Activated T-cell treated with anti-CD3 and anti-CD28 coated beads, Interleukin-2, amount 50 U/mL, for 24 hours (primary cell): ENCODE results near the gene EMC9.

Experiments used
- DNase-seq: peaks from one replicate; pipeline ENCODE4 v3.0.0-alpha.2; 2020
- H3K27ac Mint-ChIP-seq: 2 replicates; pipeline ENCODE4 v1.8.0; 2020; ENCODE audit warnings: mild to moderate bottlenecking, mixed read lengths
- H3K27me3 Mint-ChIP-seq: 2 replicates; pipeline ENCODE4 v1.8.0; 2020; ENCODE audit warnings: mixed read lengths
- H3K36me3 Mint-ChIP-seq: 2 replicates; pipeline ENCODE4 v1.8.0; 2020; ENCODE audit warnings: low read depth, mixed read lengths
- H3K4me1 Mint-ChIP-seq: 2 replicates; pipeline ENCODE4 v1.8.0; 2020; ENCODE audit warnings: low read depth, mixed read lengths
- H3K4me3 Mint-ChIP-seq: 2 replicates; pipeline ENCODE4 v1.8.0; 2020; ENCODE audit warnings: mild to moderate bottlenecking, moderate library complexity, mixed read lengths
- H3K9me3 Mint-ChIP-seq: 2 replicates; pipeline ENCODE4 v1.8.0; 2020; ENCODE audit warnings: mixed read lengths

The EMC9 gene

DNA sequence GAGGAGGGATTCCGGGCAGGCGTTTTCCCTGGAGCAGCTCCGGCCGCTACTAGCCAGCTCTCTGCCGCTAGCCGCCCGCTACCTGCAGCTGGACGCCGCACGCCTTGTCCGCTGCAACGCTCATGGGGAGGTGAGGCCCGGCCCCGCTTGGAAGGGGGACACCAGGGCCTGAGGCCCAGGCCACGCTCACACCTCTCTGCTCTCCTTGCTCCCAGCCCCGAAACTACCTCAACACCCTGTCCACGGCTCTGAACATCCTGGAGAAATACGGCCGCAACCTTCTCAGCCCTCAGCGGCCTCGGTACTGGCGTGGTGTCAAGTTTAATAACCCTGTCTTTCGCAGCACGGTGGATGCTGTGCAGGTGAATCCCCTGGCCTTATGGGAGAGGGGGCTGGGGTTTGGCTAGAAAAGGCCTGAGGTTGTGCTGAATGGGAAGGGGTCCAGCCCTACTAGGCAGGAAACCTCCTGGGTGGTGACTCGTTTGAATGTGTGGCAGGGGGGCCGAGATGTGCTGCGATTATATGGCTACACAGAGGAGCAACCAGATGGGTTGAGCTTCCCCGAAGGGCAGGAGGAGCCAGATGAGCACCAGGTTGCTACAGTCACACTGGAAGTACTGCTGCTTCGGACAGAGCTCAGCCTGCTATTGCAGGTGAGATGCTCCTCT lies 6.5 kb upstream of the EMC9 start:
- peaks cover 62% of the 10 kb centered on the region for H3K4me1 Mint-ChIP-seq
- no peaks in the 10 kb centered on the region for H3K9me3 Mint-ChIP-seq
- H3K27ac Mint-ChIP-seq: peak overlapping the region; percentile 93
- no peak for DNase-seq
- no peaks in the 10 kb centered on the region for H3K27me3 Mint-ChIP-seq
- peaks cover 92% of the 10 kb centered on the region for H3K36me3 Mint-ChIP-seq
- H3K4me3 Mint-ChIP-seq: peak overlapping the region; percentile 90

DNA sequence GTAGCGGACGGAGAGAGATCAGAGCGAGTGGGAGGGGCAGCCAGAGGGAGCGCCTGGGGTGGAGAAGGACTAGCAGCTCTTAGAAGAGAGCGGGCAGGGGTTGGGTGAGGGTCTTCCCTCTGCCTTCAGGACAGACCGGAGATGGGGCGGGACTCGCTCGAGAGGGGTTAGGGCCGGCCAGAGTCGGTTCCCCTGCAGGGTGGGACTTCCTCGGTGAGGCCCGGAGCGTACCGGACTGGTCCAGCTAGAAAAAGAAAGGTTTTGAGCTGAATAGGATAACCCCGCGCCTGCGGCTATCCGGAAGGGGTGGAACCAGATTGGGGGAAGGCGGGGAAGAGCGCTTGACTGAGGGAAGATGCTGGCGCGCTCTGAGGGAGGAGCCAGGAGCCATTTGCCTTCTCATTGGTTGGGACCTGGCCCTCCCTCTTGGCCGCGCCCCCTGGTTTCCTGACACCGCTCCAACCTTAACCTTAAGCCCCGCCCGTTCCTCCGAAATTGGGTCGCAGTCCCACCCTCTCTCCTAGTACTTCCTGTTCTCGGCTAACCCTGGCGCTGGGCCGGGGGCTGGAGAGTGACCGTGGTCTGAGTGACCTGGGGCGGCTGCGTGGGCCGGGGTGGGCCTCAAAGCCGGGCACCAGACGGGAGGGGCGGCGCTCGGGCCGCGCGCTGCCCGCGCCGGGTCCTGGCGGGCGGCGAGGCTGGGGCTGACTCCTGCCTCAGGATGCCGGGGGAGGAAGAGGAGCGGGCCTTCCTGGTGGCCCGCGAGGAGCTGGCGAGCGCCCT lies 5.8 kb upstream of the EMC9 start, which contains the start of gene RNF31:
RNF31 (plus strand) TSS at position 521 of the 783 bp plus-strand sequence; CDS start at position 722, 201 bp downstream.
- H3K4me3 Mint-ChIP-seq: peak within 1 kb of the TSS; percentile 90
- H3K36me3 Mint-ChIP-seq: peaks cover 93% of the 10 kb centered on the region
- no peaks in the 10 kb centered on the region for H3K27me3 Mint-ChIP-seq
- H3K9me3 Mint-ChIP-seq: no peaks in the 10 kb centered on the region
- peak within 1 kb of the TSS; percentile 98 for H3K27ac Mint-ChIP-seq
- DNase-seq: peak; percentile 96
- H3K4me1 Mint-ChIP-seq: peaks cover 67% of the 10 kb centered on the region

DNA sequence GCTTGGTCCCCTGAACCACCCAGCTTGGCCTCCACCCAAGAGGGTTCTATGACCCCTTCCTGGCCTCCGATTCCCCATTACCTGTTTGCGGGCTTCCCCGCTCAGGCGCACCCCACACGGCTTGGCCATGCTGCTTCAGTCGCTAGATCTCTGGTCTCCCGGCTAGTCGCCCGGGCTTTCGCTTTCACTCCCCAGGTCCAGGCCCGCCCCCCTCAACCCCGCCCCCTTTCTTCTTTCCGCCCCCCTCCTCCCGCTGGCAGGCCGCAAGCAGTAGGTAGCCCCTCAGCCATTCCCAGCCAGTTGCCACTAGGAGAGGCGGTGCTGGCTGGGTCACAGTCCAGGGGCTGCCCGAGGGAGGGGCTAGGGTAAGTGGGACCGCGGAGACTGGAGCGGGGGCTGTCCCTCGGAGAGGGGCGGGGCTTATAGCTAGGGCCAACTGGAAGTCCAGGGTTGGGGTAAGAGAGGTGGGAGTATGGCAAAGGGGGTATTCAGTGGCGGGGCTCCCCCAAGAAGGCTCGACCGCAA lies 5.1 kb upstream of the EMC9 start, which contains the start of gene PSME2:
PSME2 (minus strand) TSS at position 158 of the 525 bp plus-strand sequence; CDS start at position 129, 29 bp downstream.
- H3K4me3 Mint-ChIP-seq: peak within 1 kb of the TSS; percentile 90
- no peaks in the 10 kb centered on the region for H3K9me3 Mint-ChIP-seq
- peaks cover 72% of the 10 kb centered on the region for H3K4me1 Mint-ChIP-seq
- peaks cover 92% of the 10 kb centered on the region for H3K36me3 Mint-ChIP-seq
- DNase-seq: peak; percentile 91
- H3K27ac Mint-ChIP-seq: peak within 1 kb of the TSS; percentile 98
- H3K27me3 Mint-ChIP-seq: no peaks in the 10 kb centered on the region

DNA sequence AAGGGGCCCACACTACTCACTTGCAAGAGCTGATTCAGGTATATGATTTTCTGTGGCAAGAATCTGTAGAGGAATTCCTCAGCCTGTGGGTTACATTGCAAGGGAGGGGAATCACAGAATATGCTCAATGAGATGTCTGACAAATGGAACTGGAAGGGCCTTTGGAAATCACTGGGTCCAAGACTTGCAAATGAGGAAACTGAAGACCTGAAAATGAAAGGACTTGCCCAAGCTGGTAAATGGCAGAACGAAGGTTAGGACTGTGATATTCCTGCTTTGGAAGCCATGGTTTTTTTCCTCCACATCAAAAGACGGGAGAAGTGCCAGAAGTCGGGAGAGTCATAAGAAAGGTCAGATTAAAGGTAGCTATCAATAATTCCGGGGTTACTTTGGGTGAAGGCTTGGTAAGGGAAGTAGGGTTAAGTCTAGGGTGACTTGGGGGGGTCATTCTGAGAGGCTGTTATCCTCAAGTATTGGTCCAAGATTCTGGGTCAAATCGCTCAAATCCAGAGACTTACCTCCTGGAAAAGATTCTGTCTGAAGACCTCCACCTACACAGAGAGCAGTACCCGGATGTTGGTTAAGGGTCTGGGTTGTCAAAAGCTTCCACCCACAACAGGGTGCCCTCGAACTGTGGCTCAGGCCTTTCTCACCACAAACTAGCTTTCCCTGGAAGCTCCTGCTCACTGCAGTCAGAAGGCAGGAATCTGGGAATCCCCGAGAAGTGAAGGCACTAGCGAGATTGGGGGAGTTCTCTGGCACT lies 4.5 kb upstream of the EMC9 start:
- H3K27me3 Mint-ChIP-seq: no peaks in the 10 kb centered on the region
- H3K27ac Mint-ChIP-seq: peak overlapping the region; percentile 98
- no peak for DNase-seq
- H3K36me3 Mint-ChIP-seq: peaks cover 90% of the 10 kb centered on the region
- peaks cover 69% of the 10 kb centered on the region for H3K4me1 Mint-ChIP-seq
- no peaks in the 10 kb centered on the region for H3K9me3 Mint-ChIP-seq
- peak overlapping the region; percentile 90 for H3K4me3 Mint-ChIP-seq

DNA sequence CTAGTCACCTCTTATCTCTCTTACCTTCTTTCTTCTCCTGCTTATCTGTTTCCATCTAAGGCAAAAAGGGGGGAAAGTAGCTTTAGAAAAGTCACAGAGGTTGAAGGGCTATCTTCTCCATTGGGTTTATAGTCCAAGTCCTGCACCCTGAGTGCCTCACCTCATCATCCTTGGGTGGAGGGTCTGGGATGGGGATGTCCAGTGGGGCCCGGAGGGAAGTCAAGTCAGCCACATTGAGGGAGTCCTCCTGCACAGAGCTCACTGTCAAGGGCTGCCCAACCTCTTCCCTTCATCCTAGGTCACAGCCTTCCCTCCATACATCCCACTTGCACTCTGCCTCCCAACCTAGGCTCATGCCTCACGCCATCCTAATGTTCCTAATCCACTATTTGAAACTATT lies 3.8 kb upstream of the EMC9 start:
- H3K9me3 Mint-ChIP-seq: no peaks in the 10 kb centered on the region
- DNase-seq: no peak
- no peaks in the 10 kb centered on the region for H3K27me3 Mint-ChIP-seq
- peak overlapping the region; percentile 98 for H3K27ac Mint-ChIP-seq
- H3K4me1 Mint-ChIP-seq: peaks cover 63% of the 10 kb centered on the region
- peaks cover 90% of the 10 kb centered on the region for H3K36me3 Mint-ChIP-seq
- peak overlapping the region; percentile 90 for H3K4me3 Mint-ChIP-seq

DNA sequence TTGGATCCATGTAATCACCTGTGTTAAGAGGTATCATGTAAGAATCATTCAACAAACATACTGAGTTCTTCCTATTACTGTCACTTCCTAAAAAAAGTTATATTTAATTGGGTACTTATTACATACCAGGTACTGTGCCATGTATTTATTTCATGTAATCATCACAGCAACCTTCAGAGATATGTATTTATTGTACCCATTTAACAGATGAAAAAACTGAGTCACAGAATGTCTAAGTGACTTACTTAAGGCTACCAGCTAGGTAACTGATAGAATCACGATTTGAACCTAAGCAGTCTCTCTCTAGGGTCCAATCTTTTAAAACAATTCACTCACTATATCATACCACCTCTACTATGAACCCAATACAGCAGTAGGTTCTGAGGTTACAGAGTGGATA lies 3.1 kb upstream of the EMC9 start:
- Mint-ChIP-seq H3K4me1 (peaks cover 61% of the 10 kb centered on the region), H3K36me3 (peaks cover 88% of the 10 kb centered on the region), H3K9me3 (no peaks in the 10 kb centered on the region), H3K27me3 (no peaks in the 10 kb centered on the region), H3K4me3 (peak overlapping the region; percentile 90), H3K27ac (peak overlapping the region; percentile 98)
- no peak for DNase-seq

DNA sequence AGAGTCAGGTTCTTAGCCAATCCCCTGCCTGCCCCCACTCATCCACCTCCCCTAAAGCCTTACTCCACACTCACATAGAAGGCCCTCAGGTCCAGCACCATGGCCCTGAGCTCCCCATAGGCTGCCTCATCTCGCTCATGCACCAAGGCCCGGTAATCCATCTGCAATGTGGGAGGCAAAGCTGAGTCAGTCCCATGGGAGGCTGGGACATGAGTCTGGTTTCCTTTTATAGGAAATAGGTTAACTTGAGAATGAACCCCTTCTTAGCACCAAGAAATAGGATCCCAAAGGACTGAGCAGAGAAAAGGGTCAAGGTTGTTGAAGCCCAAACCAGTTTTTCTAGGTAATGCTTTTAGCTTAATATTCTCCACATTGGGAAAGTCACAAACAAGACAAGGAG lies 2.1 kb upstream of the EMC9 start:
- H3K27ac Mint-ChIP-seq: peak overlapping the region; percentile 98
- peaks cover 61% of the 10 kb centered on the region for H3K4me1 Mint-ChIP-seq
- H3K27me3 Mint-ChIP-seq: no peaks in the 10 kb centered on the region
- DNase-seq: no peak
- H3K36me3 Mint-ChIP-seq: peaks cover 88% of the 10 kb centered on the region
- no peak overlapping the region for H3K4me3 Mint-ChIP-seq
- H3K9me3 Mint-ChIP-seq: no peaks in the 10 kb centered on the region

DNA sequence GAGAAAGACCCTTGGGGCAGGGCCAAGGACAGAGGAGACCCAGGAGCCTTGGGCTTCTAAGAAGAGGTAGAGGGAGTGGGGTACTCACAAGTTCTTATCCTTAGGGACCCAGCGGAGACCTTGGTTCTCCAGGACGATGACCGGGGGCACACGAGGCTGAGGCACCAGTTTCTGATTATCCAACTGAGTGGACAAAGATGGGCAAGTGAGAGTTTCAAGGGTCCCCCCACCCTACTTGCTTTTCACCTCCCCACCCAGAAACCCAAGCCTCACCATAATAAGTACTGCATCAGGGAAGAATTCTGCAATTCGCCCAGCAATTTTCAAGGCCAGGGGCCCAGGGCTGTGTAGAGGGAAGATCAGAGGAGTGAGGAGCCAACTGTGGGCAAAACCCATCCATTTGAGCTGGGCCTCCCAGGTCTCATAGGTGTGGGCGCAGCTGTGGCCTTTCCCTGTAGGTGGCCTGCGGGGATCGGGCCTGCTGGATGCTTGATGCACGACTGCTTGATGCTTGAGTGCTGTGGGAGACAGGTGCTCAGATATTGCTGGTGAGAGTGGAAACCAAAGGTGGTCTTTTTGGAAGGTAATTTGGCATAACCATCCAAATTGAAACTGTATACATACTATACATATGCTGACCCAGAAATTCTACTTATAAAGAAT lies 2.0 kb downstream of the EMC9 start:
- Mint-ChIP-seq H3K27me3 (no peaks in the 10 kb centered on the region), H3K36me3 (peaks cover 75% of the 10 kb centered on the region)
- DNase-seq: no peak

DNA sequence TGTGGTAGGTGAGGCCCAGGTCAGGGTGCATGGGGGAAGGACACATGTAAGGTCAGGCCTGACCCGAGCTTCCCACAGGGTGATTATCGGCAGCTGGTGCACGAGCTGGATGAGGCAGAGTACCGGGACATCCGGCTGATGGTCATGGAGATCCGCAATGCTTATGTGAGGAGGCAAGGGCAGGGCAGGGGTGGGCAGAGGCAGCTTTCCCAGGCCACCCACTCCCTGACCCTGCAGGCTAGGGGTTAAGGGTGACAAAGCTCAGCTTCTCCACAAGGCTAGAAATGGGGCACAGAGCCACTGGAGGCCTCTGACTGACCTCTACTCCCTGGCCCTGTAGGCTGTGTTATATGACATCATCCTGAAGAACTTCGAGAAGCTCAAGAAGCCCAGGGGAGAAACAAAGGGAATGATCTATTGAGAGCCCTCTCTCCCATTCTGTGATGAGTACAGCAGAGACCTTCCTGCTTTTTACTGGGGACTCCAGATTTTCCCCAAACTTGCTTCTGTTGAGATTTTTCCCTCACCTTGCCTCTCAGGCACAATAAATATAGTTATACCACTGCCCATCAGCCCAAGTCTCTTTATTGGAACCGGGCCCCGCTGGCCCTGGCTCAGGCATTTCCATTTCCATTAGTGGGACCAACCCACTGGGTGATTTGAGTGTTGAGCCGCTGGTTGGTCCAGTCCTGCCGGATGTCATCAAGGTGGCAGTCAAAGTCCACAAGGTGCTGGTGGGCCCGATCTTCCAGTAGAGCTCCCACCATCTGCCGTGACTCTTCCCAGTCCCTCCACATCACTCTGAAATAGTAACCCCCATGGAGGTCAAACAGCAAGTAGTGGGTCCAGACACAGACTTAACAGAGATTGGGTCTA lies 2.8 kb downstream of the EMC9 start:
- H3K27me3 Mint-ChIP-seq: no peaks in the 10 kb centered on the region
- peaks cover 68% of the 10 kb centered on the region for H3K36me3 Mint-ChIP-seq
- H3K4me3 Mint-ChIP-seq: peak overlapping the region; percentile 98
- no peaks in the 10 kb centered on the region for H3K9me3 Mint-ChIP-seq
- peaks cover 60% of the 10 kb centered on the region for H3K4me1 Mint-ChIP-seq
- DNase-seq: no peak
- H3K27ac Mint-ChIP-seq: peak overlapping the region; percentile 79

More for the DNA sequence above, 2.0 kb downstream of the EMC9 start:
- H3K9me3 Mint-ChIP-seq: no peaks in the 10 kb centered on the region
- peak overlapping the region; percentile 79 for H3K27ac Mint-ChIP-seq
- H3K4me3 Mint-ChIP-seq: peak overlapping the region; percentile 98
- peaks cover 67% of the 10 kb centered on the region for H3K4me1 Mint-ChIP-seq

DNA sequence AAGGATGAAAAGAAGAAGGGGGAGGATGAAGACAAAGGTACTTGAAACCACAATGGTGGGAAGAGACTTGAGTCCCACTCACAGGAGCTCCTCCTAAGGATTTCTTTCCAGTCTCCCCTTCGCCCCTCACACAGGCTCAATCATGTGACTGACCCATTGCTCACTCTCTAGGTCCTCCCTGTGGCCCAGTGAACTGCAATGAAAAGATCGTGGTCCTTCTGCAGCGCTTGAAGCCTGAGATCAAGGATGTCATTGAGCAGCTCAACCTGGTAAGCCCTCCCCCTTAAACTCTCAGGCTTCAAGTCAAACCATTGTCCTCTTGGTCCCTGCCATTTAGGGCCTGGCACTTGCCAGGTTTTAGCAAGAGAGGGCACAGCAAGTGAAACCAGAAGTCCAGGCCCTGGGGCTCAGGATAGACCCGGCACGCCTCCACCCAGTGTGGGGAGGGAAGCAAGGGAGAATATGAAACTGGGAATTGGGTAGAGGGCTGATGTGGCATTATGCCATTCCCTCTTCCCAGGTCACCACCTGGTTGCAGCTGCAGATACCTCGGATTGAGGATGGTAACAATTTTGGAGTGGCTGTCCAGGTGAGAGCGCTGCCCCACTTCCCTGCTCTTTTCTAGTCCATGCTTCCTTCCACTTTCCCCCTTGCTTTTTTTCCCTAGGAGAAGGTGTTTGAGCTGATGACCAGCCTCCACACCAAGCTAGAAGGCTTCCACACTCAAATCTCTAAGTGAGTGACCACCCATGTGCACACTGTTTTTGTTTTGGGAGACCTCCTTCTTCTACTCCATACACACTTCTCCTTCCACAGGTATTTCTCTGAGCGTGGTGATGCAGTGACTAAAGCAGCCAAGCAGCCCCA lies 3.6 kb downstream of the EMC9 start:
- Mint-ChIP-seq H3K4me1 (peaks cover 56% of the 10 kb centered on the region), H3K36me3 (peaks cover 59% of the 10 kb centered on the region), H3K27ac (peak overlapping the region; percentile 94), H3K9me3 (no peaks in the 10 kb centered on the region), H3K4me3 (peak overlapping the region; percentile 93), H3K27me3 (no peaks in the 10 kb centered on the region)
- DNase-seq: no peak

DNA sequence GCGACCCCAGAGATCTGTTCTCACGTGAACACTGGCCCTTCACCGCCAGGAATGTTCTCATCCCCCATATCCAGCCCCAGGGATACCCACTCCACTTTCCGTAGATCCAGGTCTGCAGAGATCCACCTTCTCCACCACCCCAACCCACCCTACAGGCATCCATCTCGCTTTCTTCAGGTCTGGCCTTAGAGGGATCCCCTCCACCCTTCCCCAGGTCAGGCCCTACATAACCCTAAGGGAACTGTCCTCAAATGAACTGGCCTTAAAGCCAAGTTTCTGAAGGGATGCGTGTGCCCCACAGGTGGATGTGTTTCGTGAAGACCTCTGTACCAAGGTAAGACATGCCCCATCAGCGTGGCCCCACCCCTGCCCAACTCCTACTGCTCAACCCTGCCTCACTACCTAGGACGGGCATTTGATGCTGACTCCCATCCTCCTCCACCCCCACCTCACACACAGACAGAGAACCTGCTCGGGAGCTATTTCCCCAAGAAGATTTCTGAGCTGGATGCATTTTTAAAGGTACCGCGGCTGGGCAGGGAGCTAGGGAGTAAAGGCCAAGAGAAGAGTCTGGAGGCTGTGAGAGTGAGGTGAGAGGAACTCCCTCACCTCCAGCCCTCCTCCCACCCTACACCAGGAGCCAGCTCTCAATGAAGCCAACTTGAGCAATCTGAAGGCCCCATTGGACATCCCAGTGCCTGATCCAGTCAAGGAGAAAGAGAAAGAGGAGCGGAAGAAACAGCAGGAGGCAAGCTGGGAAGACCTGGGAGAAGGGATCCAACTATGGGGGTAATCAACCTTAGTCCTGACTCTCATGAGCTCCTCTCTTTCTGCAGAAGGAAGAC lies 4.5 kb downstream of the EMC9 start:
- Mint-ChIP-seq H3K27ac (peak overlapping the region; percentile 94), H3K4me1 (peaks cover 59% of the 10 kb centered on the region), H3K4me3 (peak overlapping the region; percentile 93), H3K9me3 (no peaks in the 10 kb centered on the region), H3K27me3 (no peaks in the 10 kb centered on the region), H3K36me3 (peaks cover 50% of the 10 kb centered on the region)
- no peak for DNase-seq
